IPS-NIHi7 (cell line): Measurements from ENCODE around the gene RETREG1.
"Not testable (repeated sequence)": the region's sequence is repeated elsewhere in the genome, so short reads cannot be mapped to it uniquely, and the experiment has no call there.

ENCODE experiments used
- DNase-seq: peaks from one replicate; pipeline ENCODE4 v3.0.0; 2012; ENCODE audit warnings: mixed read lengths; ENCODE audit errors: extremely low spot score

The RETREG1 gene, protein sequence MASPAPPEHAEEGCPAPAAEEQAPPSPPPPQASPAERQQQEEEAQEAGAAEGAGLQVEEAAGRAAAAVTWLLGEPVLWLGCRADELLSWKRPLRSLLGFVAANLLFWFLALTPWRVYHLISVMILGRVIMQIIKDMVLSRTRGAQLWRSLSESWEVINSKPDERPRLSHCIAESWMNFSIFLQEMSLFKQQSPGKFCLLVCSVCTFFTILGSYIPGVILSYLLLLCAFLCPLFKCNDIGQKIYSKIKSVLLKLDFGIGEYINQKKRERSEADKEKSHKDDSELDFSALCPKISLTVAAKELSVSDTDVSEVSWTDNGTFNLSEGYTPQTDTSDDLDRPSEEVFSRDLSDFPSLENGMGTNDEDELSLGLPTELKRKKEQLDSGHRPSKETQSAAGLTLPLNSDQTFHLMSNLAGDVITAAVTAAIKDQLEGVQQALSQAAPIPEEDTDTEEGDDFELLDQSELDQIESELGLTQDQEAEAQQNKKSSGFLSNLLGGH

DNA sequence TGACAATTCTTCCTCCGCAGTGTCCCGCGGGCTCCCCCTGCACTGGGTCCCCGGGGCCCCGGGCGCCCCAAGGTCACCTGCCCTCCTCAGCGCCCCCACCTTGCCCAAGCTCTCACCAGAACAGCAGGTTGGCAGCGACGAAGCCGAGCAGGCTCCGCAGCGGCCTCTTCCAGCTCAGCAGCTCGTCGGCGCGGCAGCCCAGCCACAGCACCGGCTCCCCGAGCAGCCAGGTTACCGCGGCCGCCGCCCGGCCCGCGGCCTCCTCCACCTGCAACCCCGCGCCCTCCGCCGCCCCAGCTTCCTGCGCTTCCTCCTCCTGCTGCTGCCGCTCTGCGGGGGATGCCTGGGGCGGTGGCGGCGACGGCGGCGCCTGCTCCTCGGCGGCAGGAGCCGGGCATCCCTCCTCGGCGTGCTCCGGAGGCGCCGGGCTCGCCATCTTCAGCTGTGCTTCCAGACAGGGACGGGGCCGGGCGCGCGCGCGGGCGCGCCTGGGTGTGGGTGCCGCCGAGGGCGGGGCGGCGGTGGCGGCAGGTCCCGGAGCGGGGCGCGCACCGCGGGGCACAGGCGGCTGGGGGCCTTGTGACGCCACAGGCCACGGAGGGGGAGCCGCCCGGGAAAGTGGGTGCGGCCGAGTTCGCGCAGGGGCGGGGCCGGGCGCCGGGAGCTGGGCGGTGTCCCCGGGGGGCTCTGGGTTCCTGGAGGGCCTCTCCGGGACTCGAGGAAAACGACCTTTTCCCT lies at the start of gene RETREG1:
RETREG1 (minus strand) TSS at position 462 of the 738 bp plus-strand sequence; CDS start at position 436, 26 bp downstream.
- DNase-seq: peak; percentile 67

- no peak for DNase-seq
Observed at GRCh38 chr5:16666130-16666882, 49.5 kb upstream of the RETREG1 start.

DNA sequence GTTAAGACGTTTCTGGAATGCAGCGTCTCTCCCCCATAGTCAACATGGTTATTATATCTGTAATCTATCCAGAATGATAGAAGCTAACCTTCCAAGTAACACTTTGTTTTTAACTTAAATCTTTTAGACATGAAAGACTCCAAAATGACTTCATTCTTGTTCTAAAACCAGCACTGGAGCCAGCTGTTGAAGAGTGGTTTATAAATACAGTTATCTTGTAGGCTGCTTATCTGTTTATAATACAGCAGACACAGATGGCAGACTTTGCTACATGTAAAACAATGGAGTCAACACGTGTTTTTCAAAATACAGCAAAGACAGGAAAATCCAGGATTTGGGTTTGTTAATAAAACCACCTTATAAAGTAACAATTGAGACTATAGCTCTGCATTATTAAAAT lies 48.8 kb upstream of the RETREG1 start:
- no peak for DNase-seq

- no peak for DNase-seq
Observed at GRCh38 chr5:16664368-16664767, 47.6 kb upstream of the RETREG1 start.

DNA sequence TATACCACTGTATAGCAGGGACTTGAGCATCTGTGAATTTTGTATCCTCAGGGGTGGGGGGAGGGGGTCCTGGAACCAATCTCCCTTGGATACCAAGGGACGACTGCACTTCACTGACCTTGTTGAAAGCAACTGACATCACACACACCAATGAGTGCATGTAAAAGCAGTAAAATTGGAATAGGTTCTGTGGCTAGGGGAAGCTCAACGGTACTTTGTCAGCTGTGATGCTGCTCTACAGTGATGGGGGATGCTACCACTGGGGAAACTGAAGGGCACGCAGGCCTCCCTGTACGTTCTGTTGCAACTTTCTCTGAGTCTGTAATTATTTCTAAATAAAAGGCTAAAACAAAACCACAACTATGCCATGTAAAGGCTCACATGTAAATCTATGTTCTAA lies 47.0 kb upstream of the RETREG1 start:
- no peak for DNase-seq

- no peak for DNase-seq
Observed at GRCh38 chr5:16661713-16662112, 44.9 kb upstream of the RETREG1 start.

DNA sequence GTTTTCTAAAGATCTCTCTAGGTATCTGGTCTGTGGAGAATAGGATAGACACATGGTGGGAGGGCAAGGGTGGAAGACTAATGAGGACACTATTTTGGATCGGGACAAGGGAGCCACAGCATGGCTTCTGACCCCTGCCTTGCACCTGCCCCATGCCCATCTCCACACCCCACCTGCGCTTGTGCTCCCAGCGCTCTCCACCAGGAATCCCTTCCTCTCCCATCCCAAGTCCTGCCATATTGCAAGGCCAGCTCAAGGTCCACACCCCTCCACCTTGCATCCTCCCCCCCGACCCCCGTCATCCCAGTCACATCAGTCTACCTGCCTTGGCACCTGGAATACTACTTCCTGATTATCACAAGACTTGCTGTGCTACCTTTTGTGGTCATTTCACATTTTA lies 44.2 kb upstream of the RETREG1 start:
- no peak for DNase-seq

GRCh38 chr5:16659536-16659935 lies 42.7 kb upstream of the RETREG1 start:
- no peak for DNase-seq

GRCh38 chr5:16656561-16657191 lies 39.9 kb upstream of the RETREG1 start:
- DNase-seq: no peak

GRCh38 chr5:16654647-16655334 lies 38.0 kb upstream of the RETREG1 start:
- DNase-seq: no peak

DNA sequence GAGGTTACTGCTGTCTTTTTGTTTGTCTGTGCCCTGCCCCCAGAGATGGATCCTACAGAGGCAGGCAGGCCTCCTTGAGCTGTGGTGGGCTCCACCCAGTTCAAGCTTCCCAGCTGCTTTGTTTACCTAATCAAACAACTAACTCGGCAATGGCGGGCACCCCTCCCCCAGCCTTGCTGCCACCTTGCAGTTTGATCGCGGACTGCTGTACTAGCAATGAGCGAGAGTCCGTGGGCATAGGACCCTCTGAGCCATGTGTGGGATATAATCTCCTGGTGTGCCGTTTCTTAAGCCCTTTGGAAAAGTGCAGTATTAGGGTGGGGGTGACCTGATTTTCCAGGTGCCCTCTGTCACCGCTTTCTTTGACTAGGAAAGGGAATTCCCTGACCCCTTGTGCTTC lies 31.9 kb upstream of the RETREG1 start:
- DNase-seq: not testable (repeated sequence)

- no peak for DNase-seq
Observed at GRCh38 chr5:16644301-16644889, 27.6 kb upstream of the RETREG1 start.

GRCh38 chr5:16642867-16643266 lies 26.1 kb upstream of the RETREG1 start:
- DNase-seq: no peak

DNA sequence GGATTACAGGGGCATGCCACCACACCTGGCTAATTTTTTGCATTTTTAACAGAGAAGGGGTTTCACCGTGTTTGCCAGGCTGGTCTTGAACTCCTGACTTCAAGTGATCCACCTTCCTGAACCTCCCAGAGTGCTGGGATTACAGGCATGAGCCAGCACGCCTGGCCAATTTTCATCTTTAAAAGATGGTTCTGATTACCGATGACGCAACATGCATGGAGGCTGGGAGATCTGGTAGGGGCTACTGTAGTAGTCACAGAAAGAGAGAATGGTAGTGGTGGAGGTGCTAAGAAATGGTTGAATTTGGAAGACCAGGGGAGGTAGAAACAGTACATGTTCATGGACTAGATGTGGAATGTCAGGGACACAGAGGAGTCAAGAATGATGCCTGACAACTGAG lies 22.4 kb upstream of the RETREG1 start:
- no peak for DNase-seq

- no peak for DNase-seq
Observed at GRCh38 chr5:16628376-16628775, 11.6 kb upstream of the RETREG1 start.

- DNase-seq: no peak
Observed at GRCh38 chr5:16626696-16627264, 10.0 kb upstream of the RETREG1 start.

DNA sequence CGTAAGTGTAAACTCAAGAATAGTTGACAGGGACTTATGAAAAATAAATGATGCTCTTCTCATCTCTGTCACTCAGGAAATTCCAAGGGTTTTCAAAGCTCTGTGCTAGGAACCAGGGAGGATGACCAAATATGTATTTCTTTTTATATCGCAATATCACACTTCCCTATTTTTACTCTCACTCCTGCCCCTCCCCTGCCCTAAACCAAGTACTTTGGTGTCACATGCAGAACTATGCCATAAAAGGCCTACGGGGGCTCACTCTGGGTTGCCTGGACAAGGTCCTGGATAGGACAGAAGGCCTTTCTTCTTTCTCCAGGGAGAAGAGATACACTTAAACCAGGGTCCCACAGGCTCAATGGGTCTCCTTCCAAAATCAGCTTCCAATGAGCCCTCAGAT lies 8.3 kb upstream of the RETREG1 start:
- no peak for DNase-seq

- DNase-seq: no peak
Observed at GRCh38 chr5:16619136-16619535, 2.3 kb upstream of the RETREG1 start.

DNA sequence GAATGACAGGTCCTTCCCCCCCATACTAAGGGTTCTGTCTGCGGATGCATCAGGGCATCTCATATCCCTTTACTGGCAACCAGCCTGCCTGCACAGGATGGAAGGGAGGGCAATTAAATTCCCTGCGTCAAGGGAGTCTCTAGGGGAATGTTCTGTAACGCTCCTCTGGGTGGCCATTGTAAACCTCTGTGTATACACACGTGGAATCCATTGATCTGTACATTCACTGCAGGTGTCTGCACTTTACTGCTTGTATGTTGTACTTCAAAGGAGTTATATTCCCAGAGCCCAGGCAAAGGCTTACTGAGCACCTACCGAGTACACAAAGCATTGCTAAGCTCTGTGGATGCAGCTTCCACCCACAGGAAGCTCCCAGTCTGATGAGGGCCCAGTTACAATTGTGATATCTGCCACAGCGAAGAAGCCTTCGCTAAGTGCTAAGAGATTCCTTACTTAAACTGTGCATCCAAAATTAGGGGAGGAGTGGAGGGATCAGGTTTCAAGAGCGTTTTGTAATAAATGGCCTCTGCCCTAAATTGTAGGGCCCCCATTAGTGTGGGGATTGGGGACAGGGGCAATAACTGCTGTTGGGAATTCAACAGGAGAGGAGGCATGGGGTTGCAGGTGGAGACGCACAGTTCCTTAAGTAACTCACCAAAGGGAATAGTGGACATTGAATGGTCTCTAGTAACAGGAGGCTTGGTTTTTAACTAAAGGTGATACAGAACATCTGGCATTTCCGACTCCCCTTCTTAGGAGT lies 1.5 kb upstream of the RETREG1 start:
- DNase-seq: no peak
